Activated CD4-positive, alpha-beta T cell treated with anti-CD3 and anti-CD28 coated beads for 48 hours (primary cell): ENCODE measurements around the gene PSME3.

Experiments used
- DNase-seq: peaks from one replicate; pipeline ENCODE4 v3.0.0-alpha.2; 2020

The PSME3 gene, protein sequence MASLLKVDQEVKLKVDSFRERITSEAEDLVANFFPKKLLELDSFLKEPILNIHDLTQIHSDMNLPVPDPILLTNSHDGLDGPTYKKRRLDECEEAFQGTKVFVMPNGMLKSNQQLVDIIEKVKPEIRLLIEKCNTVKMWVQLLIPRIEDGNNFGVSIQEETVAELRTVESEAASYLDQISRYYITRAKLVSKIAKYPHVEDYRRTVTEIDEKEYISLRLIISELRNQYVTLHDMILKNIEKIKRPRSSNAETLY

DNA sequence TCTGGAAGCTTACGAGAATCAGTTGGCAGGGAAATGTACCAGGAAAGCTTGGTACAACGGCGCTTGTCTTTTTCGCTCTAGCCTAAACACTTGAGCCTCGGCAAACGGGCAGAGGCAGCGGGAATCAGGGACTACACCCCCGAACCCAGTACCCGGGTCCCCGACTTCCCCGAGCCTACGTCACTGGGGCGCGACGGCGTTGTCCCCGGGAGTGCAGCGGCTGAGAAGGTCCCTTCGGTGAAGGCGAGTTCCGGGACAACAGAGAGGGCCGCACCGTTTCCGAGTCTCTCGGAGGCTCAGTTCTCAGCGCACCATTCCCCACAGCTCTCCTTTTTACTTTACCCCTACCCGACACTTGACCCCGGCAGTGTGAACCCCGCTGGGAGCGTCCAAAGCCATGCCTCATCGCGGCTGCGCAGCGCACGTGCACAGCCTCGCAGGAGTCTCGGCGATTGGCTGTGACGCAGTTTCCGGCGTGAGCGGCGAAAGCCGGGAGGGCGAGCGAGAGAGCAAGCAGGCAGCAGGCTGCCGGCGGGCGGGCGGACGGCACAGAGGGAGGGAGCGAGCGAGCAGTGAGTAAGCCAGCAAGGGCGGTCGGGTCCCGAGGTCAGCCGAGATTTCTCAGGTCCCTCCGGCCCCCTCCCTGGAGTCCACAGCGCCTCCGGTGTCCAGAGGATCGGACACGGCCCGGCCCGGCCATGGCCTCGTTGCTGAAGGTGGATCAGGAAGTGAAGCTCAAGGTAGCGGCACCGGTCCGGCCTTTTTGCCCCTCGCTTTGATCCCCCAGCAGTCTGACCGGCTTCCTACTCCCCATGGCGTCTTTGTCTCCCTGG lies at the start of gene PSME3:
Gene PSME3 (plus strand): TSS at position 464 of the 833 bp plus-strand sequence. CDS start 235 bp downstream, at position 699.
- peak; percentile 93 for DNase-seq

- DNase-seq: no peak
Measured at GRCh38 chr17:42783791-42784138, 49.4 kb upstream of the PSME3 start.

DNA sequence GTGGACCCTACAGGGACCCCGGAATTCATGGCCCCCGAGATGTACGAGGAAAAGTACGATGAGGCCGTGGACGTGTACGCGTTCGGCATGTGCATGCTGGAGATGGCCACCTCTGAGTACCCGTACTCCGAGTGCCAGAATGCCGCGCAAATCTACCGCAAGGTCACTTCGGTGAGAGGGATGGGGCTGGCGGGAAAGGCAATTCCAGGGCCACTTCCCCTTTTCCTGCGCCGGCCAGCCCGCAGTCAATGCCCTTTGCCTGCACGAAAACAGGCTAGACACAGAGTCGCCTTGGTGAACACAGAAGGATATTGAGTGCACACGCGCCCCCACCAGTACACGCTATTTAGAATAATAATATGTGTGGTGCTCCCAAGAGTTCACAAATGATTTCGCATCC lies 48.8 kb upstream of the PSME3 start:
- no peak for DNase-seq

GRCh38 chr17:42784811-42785592 lies 48.2 kb upstream of the PSME3 start:
- no peak for DNase-seq

DNA sequence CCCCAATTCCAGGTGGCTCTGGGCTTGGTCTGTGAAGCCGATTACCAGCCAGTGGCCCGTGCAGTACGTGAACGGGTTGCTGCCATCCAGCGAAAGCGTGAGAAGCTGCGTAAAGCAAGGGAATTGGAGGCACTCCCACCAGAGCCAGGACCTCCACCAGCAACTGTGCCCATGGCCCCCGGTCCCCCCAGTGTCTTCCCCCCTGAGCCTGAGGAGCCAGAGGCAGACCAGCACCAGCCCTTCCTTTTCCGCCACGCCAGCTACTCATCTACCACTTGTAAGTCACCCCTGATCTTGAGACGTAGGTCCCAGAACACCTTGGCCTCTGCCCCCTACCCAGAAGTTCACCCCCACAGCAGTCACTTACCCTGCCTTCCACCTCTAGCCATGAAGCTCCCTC lies 45.9 kb upstream of the PSME3 start:
- DNase-seq: no peak

DNA sequence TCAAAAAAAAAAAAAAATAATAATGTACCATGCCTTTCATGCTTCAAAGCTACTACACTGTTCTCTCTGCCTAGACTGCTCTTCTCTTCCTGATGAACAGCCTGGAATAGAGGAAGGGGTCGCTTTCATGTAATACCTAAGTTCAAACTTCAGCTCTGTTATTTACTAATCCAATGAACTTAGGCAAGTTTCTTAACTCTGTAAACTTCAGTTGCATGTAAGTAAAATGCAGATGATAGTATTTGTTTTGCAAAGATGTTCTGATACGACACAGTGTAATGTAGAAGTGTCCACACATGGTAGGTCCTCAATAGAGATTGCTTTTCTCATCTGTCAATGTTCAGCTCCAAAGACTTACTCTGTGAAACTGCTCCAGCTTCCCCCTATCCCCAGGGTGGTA lies 41.2 kb upstream of the PSME3 start:
- DNase-seq: no peak

DNA sequence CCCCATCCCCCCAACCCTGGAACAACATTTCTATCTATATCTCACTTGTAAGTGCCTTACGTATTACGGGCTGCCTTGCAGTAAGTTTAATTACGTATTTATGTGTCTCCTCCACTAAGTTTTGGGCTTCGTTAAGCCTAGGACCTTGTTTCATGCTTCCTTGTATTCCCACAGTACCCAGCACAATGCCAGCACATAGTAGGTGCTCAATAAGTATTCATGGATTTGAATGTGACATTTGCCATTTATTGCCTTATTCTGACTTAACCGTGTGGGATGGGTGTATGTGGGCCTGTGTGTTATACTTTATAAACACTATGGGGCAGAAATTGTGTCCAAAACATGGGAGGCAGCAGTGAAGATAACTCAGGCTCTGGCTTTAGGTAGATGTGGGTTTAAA lies 40.7 kb upstream of the PSME3 start:
- no peak for DNase-seq

DNA sequence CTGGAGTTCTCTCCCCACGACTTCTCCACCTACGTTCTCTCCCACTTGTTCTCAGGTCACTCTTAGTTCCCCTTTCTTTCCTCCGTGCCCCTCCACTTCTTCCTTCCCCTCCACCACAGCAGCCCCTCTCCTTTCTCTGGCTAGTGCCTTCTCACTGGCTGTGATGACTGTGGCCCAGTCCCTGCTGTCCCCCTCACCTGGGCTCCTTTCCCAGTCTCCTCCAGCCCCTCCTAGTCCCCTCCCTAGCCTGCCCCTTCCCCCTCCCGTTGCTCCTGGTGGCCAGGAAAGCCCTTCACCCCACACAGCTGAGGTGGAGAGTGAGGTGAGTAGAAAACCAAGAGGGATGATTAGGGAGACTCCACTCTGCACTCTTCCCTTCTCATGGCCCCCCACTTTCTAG lies 38.1 kb upstream of the PSME3 start:
- DNase-seq: no peak

DNA sequence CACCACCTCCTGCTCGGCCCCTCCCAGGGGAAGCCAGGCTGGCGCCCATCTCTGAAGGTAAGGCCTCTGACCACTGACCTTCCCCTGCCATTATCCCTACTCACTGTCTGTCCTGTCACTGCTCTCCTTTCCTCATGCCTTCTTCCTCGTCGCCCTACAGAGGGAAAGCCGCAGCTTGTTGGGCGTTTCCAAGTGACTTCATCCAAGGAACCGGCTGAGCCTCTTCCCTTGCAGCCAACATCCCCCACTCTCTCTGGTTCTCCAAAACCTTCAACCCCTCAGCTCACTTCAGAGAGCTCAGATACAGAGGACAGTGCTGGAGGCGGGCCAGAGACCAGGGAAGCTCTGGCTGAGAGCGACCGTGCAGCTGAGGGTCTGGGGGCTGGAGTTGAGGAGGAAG lies 37.7 kb upstream of the PSME3 start:
- DNase-seq: no peak

GRCh38 chr17:42796066-42796758 lies 37.0 kb upstream of the PSME3 start:
- DNase-seq: no peak

DNA sequence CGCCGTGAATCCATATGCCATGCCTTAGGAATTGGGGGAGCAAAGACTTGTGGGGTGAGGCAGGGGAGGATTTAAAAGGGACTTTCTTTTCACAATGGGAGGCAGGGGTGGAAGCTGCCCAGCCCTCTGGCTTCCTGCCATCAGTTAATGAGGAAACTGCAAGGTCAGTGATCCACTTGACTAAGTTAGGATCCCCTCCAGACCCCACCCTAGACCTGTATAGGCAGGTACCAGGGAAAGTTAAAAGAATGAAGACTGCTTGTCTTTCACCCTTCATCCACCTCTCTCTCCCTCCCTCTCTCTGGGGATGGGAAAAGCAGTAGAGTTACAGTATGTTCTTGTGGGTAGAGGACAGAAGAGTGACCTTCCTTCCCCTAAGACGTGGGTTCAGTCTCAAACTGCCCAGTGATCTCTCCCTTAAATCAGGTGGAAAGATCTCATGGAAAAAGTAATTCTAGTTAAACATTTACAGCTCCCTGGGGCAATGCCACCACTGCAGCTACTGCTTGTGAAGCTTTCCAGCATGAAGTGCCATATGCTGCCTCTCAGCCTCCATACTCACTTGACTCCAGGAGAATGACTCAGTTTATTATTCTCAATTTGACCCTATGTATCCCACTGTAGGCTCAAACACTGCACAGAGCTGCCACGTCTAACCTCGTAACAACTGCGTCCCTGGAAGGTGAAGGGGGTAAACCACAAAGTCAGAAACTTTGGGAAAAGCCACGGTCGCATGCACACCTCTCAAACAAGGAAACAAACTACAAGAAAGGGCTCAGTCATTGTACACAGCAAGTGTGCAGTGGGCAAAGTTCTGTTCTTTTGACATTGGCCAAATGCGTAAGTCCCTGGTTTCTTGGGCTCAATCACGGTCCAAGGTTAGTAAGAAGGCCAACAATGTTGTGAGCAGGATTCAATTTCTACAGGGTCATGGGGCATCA lies 35.9 kb upstream of the PSME3 start:
- no peak for DNase-seq

DNA sequence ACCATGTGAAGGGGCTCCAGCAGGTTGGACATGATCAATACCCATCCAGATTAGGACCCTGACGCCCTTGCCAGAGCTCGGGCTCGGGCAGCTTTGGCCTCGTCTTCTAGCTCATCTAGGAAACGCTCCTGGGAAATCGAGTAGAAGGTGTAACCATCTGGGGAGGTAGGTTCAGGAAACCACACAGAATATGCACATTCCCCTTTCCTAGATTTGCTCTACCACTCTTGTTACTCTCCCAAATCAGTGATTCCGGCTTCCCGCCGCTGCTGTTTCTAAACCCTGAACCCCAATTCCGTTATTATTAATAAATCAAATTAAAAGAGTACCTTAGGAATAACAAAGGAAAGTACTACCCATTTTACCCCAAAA lies 35.2 kb upstream of the PSME3 start:
- DNase-seq: no peak

DNA sequence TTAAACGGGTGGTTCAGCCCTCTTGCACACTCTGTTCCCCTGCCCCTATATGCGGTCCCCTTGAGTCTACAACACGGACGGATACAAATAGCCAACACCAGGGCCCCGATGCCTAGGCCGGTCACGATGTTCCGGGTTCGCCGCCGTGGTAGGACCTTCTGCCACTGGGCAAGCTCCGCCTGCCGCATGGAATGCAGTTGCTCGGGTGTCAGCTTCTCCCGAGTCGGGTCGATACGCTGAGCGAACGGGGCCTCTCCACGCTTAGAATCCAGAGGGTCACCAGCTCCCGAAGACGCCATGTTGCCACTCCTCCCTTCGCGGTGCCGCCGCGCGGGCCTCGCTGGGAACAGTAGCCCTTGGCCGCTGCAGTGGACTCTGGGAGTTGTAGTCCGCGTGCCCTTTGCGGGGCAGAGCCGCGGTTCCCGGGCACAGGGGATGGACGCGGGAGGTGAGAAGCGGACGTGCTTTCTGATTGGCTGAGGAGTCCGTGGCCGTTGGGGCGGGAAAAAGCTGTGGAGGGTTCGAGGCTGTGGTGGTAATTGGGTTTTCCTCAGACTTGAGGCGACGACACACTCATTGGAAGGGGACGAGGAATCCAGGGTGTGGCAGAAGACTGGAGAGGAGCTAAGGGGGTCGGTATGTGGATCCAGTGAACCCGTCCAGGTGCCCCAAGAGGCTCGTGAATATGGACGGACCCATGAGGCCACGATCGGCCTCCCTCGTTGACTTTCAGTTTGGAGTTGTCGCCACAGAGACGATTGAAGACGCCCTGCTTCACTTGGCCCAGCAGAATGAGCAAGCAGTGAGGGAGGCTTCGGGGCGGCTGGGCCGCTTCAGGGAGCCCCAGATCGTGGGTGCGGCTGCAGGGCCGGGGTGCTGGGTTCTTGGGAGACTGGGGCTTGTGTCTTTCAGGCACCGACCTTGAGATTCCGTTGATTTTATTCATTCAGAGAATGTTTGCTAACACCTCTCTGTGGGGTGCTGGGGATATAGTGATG lies 34.5 kb upstream of the PSME3 start, which contains the start of the genes CNTD1 and COA3:
Gene CNTD1 (plus strand): TSS at position 479 of the 998 bp plus-strand sequence. CDS start 207 bp downstream, at position 686.
Gene COA3 (minus strand): TSS at position 322 of the 998 bp plus-strand sequence. CDS start 23 bp downstream, at position 299.
- DNase-seq: peak; percentile 90

DNA sequence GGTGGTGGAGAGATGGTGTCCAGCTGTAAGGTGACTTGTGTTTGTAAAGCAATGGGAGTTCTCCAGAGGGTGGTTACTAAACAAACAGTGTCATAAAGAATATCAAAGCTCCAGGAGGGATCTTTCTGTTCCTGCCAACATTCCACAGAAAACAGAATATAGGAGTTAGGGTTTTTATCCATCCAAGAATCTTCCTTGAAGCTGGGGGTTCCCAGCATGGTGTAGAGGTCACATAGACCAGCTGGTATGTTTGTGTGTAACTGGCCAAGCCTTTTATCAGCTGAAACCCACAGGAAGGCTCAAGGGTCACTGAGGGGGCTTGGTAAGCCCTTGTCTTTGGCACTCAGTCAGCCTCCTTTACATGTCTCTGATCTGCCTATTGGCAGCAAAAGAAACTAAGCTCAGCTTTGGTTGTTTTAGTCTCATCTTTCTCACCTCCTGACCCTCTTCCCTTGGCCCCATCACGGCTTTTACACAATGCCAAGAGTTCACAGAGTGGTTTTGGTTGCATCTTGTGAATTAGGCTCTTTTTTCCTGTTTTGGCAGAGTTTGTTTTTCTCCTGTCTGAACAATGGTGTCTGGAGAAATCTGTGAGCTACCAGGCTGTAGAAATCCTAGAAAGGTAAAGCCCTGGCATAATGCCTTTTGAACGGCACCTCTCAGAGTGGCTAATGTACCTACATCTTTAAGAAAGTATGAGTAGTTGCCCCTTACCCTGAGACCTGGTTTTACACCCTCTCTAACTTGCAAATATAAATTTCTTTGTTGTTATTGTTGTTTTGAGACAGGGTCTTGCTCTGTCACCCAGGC lies 29.9 kb upstream of the PSME3 start:
- no peak for DNase-seq

DNA sequence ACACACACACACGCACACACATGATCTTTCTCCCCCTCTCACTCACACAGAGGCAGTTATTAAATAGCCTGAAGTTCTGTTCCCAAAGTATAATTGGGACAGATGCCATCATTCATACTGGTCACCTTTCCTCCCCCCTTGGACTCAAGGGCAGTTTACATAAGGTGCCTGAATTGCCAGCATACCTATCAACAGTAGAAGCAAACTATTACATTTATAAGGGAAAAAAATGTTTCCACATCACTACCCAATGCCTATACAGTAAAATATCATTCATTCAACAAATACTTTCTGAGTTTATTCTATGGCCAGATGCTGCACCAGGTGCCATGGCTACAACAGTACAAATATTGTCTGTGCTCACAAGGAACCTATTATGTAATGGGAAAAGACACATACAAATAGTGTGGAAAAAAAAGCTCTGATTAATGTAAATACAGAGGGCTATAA lies 28.3 kb upstream of the PSME3 start:
- DNase-seq: no peak

DNA sequence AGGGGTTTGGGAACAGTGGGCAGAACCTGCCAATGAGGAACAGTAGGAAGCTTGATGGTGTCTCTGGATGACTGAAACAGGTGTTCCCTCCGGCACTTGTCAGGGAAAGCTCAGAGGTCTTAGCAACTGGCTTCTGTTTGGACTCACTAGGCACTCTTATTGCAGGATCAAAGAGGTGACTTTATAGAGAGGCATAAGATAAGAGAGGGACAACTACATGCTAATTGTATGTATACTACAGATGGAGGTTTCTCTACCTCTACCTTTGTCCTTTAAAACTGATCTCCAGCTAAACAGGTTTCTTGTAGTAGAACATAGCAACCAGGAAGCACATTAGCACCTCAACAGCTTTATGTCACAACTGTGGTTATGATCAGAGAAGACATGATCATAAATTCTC lies 26.9 kb upstream of the PSME3 start:
- DNase-seq: no peak

DNA sequence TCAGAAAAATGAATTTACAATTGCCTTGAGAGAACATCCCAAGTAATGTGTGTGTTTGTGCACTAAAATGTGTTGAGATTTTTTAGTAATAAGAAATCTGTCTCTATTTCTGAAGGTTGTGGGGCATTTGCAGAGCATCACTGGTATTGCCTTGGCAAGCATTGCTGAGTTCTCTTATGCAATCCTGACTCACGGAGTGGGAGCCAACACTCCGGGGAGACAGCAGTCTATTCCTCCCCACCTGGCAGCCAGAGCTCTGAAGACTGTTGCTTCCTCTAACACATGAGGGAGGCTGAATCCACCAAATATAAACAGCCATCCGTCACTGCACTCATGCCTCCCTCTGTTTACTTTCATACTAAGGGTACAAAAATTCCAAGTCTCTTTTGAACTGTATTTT lies 23.9 kb upstream of the PSME3 start:
- no peak for DNase-seq

DNA sequence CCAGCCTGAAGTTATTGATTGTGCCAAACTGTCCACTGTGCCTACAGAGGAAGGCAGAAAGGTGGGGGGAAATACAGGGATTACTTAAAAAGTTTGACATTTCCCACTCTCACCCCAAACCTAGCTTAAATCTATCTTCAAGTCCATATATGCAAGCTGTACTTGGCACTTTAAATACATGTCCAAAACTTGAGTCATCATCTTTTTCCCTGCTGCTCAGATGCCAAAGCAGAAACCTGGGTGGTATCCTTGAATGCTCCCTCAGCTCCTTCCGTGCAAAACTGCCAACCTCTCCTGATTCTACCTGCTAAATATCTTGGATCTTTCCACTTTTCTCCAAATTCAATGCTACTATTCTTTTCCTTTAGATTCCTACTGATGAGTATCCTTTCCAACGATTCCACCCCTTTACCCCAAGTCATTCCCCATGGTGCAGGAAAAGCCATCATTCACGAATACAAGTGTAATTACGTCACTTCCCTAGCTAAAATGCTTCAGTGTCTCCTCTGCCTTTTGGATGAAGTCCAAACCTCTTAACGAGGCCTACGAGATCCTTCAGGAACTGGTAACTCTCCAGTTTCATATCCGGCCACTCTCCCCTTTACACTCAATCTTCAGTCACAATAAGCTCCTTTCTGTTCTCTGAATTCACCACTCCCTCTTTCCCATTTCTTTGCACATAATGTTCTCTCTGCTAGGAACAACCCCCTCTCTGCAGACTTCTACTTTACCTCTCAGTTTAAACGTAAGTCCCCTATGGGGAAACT lies 18.4 kb upstream of the PSME3 start:
- DNase-seq: no peak

GRCh38 chr17:42817866-42818265 lies 15.3 kb upstream of the PSME3 start:
- DNase-seq: no peak
